Left renal pelvis (tissue), 4 donors: ENCODE results near the gene SLC38A9. TPM values are rescaled to one million over a fixed set of nuclear protein-coding genes. Genes with fewer than 3 reads are reported as not detected.
A peak's percentile ranks its signal among the peaks of the same experiment; 100 is the strongest.
"Not testable (repeated sequence)": the region's sequence is repeated elsewhere in the genome, so short reads cannot be mapped to it uniquely, and the experiment has no call there.

Experiments
- DNase-seq, 4 donors: peaks; one replicate each; pipeline ENCODE4 v3.0.0-alpha.2; 2013; ENCODE audit warnings: low read depth in 4 of 4, low spot score in 3 of 4
- polyA plus RNA-seq, 4 donors: library from polyadenylated mRNA; unstranded; fragments of 120-200 nt; gene quantifications; one replicate each; pipeline ENCODE4 v1.2.1, GENCODE V29; 2013; ENCODE audit not compliant: insufficient read length in 4 of 4

SLC38A9 gene
- polyA plus RNA-seq, 4 donors = 19.5 to 31.6 (median 31.1) TPM

- no peak for DNase-seq
These were observed 559 bp downstream of the SLC38A9 start for GRCh38 chr5:55711507-55712022.

GRCh38 chr5:55708732-55709131, 3.4 kb downstream of the SLC38A9 start:
- no peak for DNase-seq

- DNase-seq = no peak
These were observed 5.9 kb downstream of the SLC38A9 start for GRCh38 chr5:55706230-55706629.

GRCh38 chr5:55702598-55703345, 9.4 kb downstream of the SLC38A9 start:
- no peak for DNase-seq

GRCh38 chr5:55701462-55702103, 10.5 kb downstream of the SLC38A9 start:
- DNase-seq = no peak

- DNase-seq = no peak
These were observed 11.4 kb downstream of the SLC38A9 start for GRCh38 chr5:55700745-55701144.

GRCh38 chr5:55699041-55699688, 13.0 kb downstream of the SLC38A9 start:
- no peak for DNase-seq

- DNase-seq = not testable (repeated sequence)
These were observed 15.4 kb downstream of the SLC38A9 start for GRCh38 chr5:55696704-55697103.

- DNase-seq = no peak
These were observed 17.8 kb downstream of the SLC38A9 start for GRCh38 chr5:55694152-55694830.

GRCh38 chr5:55692509-55692908, 19.6 kb downstream of the SLC38A9 start:
- DNase-seq = no peak

GRCh38 chr5:55692106-55692417, 20.1 kb downstream of the SLC38A9 start:
- no peak for DNase-seq

- peak in 2 of 4 donors; percentile 31 to 45 for DNase-seq
These were observed 20.6 kb downstream of the SLC38A9 start for GRCh38 chr5:55691265-55692105.

- no peak for DNase-seq
These were observed 30.1 kb downstream of the SLC38A9 start for GRCh38 chr5:55682071-55682470.

GRCh38 chr5:55681301-55681700, 30.8 kb downstream of the SLC38A9 start:
- no peak for DNase-seq

- no peak for DNase-seq
These were observed 31.8 kb downstream of the SLC38A9 start for GRCh38 chr5:55680353-55680752.

- DNase-seq = no peak
These were observed 32.6 kb downstream of the SLC38A9 start for GRCh38 chr5:55679556-55679955.

GRCh38 chr5:55675119-55675518, 37.0 kb downstream of the SLC38A9 start:
- no peak for DNase-seq

- DNase-seq = no peak
These were observed 37.8 kb downstream of the SLC38A9 start for GRCh38 chr5:55674340-55674739.

GRCh38 chr5:55672477-55672911, 39.6 kb downstream of the SLC38A9 start:
- DNase-seq = no peak

- no peak for DNase-seq
These were observed 40.1 kb downstream of the SLC38A9 start for GRCh38 chr5:55671975-55672374.
